ENCODE measurements around the gene DUSP28. TPM values are rescaled to one million over a fixed set of nuclear protein-coding genes. Genes with fewer than 3 reads are reported as not detected.

Gene DUSP28
- total RNA-seq, 1 experiment from 2014 or later, result 10.9 TPM

GRCh38 chr2:240530181-240530580 is 30.0 kb upstream of the DUSP28 start:
- H3K4me1 ChIP-seq (replicated peaks; ENCODE audit: insufficient read depth), result no peaks in the 10 kb centered on the region
- peaks cover 5% of the 10 kb centered on the region; the same call in 1 of the 2 replicates for H3F3A ChIP-seq (ENCODE audit: insufficient read depth, low read depth)
- no peak for DNase-seq
- H3K9me2 ChIP-seq (ENCODE audit: insufficient read depth), result no peaks in the 10 kb centered on the region
- H4K20me1 ChIP-seq (ENCODE audit: insufficient read depth), result 0 out of 2 replicates have a peak, but pooled peaks cover 4% of the 10 kb centered on the region
- intact Hi-C loops (cut with micrococcal nuclease; ENCODE audit: unreplicated experiment), result no loop called here
- peaks cover 21% of the 10 kb centered on the region; the same call in 1 of the 2 replicates for H3K9me3 ChIP-seq (ENCODE audit: insufficient read depth, low read depth)
- H3K27me3 ChIP-seq (ENCODE audit: insufficient read depth, low read depth), result no peaks in the 10 kb centered on the region
- ChIA-PET CTCF (no interaction called here), POLR2A (ENCODE audit: unreplicated experiment) (no interaction called here)
- no peak for TF ChIP-seq CTCF (conservative IDR thresholded peaks at IDR 0.05)
- no peak for TF ChIP-seq EZH2 (IDR thresholded peaks at IDR 0.05; ENCODE audit: low read depth)
- H3K4me3 ChIP-seq, result no peak overlapping the region
- H3K79me2 ChIP-seq (ENCODE audit: low read depth), result peaks cover 20% of the 10 kb centered on the region; the same call in 1 of the 2 replicates
- H3K4me2 ChIP-seq, result no peak overlapping the region
- no peak overlapping the region for H3K27ac ChIP-seq
- peaks cover 35% of the 10 kb centered on the region for H3K36me3 ChIP-seq (ENCODE audit: low read depth)
- H2AFZ ChIP-seq, result no peak overlapping the region
- BruUV-seq (replicated peaks), result no TSS peak

- Histone ChIP-seq H4K20me1 (ENCODE audit: insufficient read depth) (0 out of 2 replicates have a peak, but pooled peaks cover 4% of the 10 kb centered on the region), H3K79me2 (ENCODE audit: low read depth) (peaks cover 20% of the 10 kb centered on the region; the same call in 1 of the 2 replicates), H3K27ac (no peak overlapping the region), H3K9me3 (ENCODE audit: insufficient read depth, low read depth) (peaks cover 21% of the 10 kb centered on the region; the same call in 1 of the 2 replicates), H3F3A (ENCODE audit: insufficient read depth, low read depth) (peaks cover 5% of the 10 kb centered on the region; the same call in 1 of the 2 replicates), H3K4me3 (no peak overlapping the region), H2AFZ (no peak overlapping the region), H3K9me2 (ENCODE audit: insufficient read depth) (no peaks in the 10 kb centered on the region), H3K36me3 (ENCODE audit: low read depth) (peaks cover 32% of the 10 kb centered on the region), H3K4me1 (replicated peaks; ENCODE audit: insufficient read depth) (no peaks in the 10 kb centered on the region), H3K27me3 (ENCODE audit: insufficient read depth, low read depth) (no peaks in the 10 kb centered on the region), H3K4me2 (no peak overlapping the region)
- ChIA-PET CTCF (no interaction called here), POLR2A (ENCODE audit: unreplicated experiment) (no interaction called here)
- BruUV-seq (replicated peaks), result no TSS peak
- no peak for DNase-seq
- TF ChIP-seq CTCF (conservative IDR thresholded peaks at IDR 0.05), result no peak
- intact Hi-C loops (cut with micrococcal nuclease; ENCODE audit: unreplicated experiment), result no loop called here
Measured at GRCh38 chr2:240531038-240531437, 29.1 kb upstream of the DUSP28 start.

- no peaks in the 10 kb centered on the region for H3K27me3 ChIP-seq (ENCODE audit: insufficient read depth, low read depth)
- H2AFZ ChIP-seq, result no peak overlapping the region
- BruUV-seq (replicated peaks), result no TSS peak
- H4K20me1 ChIP-seq (ENCODE audit: insufficient read depth), result peaks cover 8% of the 10 kb centered on the region
- no peaks in the 10 kb centered on the region for H3K4me1 ChIP-seq (replicated peaks; ENCODE audit: insufficient read depth)
- H3K79me2 ChIP-seq (ENCODE audit: low read depth), result peaks cover 24% of the 10 kb centered on the region; the same call in 1 of the 2 replicates
- peaks cover 29% of the 10 kb centered on the region for H3K36me3 ChIP-seq (ENCODE audit: low read depth)
- intact Hi-C loops (cut with micrococcal nuclease; ENCODE audit: unreplicated experiment), result no loop called here
- no peak for DNase-seq
- POLR2A ChIA-PET (ENCODE audit: unreplicated experiment), result interaction anchor here (0.7 kb wide), 1 partner anchor 262 kb away, joined by 3 read pairs; no protein-coding TSS in a partner anchor
- H3K9me3 ChIP-seq (ENCODE audit: insufficient read depth, low read depth), result peaks cover 21% of the 10 kb centered on the region; the same call in 1 of the 2 replicates
- TF ChIP-seq CTCF (conservative IDR thresholded peaks at IDR 0.05) (no peak), EZH2 (IDR thresholded peaks at IDR 0.05; ENCODE audit: low read depth) (no peak)
- CTCF ChIA-PET, result no interaction called here
- H3K4me2 ChIP-seq, result no peak overlapping the region
- peaks cover 5% of the 10 kb centered on the region; the same call in 1 of the 2 replicates for H3F3A ChIP-seq (ENCODE audit: insufficient read depth, low read depth)
- H3K4me3 ChIP-seq, result peak overlapping the region; percentile 10; the same call in 1 of the 2 replicates
- no peak overlapping the region for H3K27ac ChIP-seq
- H3K9me2 ChIP-seq (ENCODE audit: insufficient read depth), result no peaks in the 10 kb centered on the region
Measured at GRCh38 chr2:240532031-240532775, 28.0 kb upstream of the DUSP28 start.
